Ramos (cell line): ENCODE measurements around the gene NPEPPS.
"Not testable (repeated sequence)": the region's sequence is repeated elsewhere in the genome, so short reads cannot be mapped to it uniquely, and the experiment has no call there.

ENCODE experiments used
- in situ Hi-C: fragments of 300-500 bp; cut with MboI; formaldehyde crosslinking; loops from one replicate; pipeline ENCODE4 v1.14.3; 2022; ENCODE audit warnings: low sequenced_read_pairs; ENCODE audit not compliant: unreplicated experiment

The NPEPPS gene

GRCh38 chr17:47556108-47556507, 25.2 kb downstream of the NPEPPS start:
- in situ Hi-C loops: not testable (repeated sequence)

GRCh38 chr17:47560517-47561043, 29.7 kb downstream of the NPEPPS start:
- in situ Hi-C loops: not testable (repeated sequence)

GRCh38 chr17:47561698-47562405, 30.9 kb downstream of the NPEPPS start:
- in situ Hi-C loops: not testable (repeated sequence)

- in situ Hi-C loops: not testable (repeated sequence)
These were observed 31.4 kb downstream of the NPEPPS start for GRCh38 chr17:47562406-47562705.

GRCh38 chr17:47567261-47567660, 36.4 kb downstream of the NPEPPS start:
- in situ Hi-C loops: not testable (repeated sequence)

- in situ Hi-C loops: not testable (repeated sequence)
These were observed 41.7 kb downstream of the NPEPPS start for GRCh38 chr17:47572561-47572960.

GRCh38 chr17:47582416-47582815, 51.5 kb downstream of the NPEPPS start:
- in situ Hi-C loops: not testable (repeated sequence)

- in situ Hi-C loops: not testable (repeated sequence)
These were observed 55.6 kb downstream of the NPEPPS start for GRCh38 chr17:47586378-47587055.

- in situ Hi-C loops: not testable (repeated sequence)
These were observed 62.6 kb downstream of the NPEPPS start for GRCh38 chr17:47593522-47593921.

GRCh38 chr17:47603830-47604597, 73.1 kb downstream of the NPEPPS start:
- in situ Hi-C loops: no loop called here

- in situ Hi-C loops: no loop called here
These were observed 73.7 kb downstream of the NPEPPS start for GRCh38 chr17:47604598-47604927.

GRCh38 chr17:47605011-47605410, 74.1 kb downstream of the NPEPPS start:
- in situ Hi-C loops: no loop called here

- in situ Hi-C loops: no loop called here
These were observed 76.6 kb downstream of the NPEPPS start for GRCh38 chr17:47607481-47607880.

- in situ Hi-C loops: loop anchor here (5.0 to 10.0 kb wide), 2 partner anchors 247 to 384 kb away; no protein-coding TSS in a partner anchor
These were observed 80.8 kb downstream of the NPEPPS start for GRCh38 chr17:47611372-47612350.

GRCh38 chr17:47615766-47616424, 85.0 kb downstream of the NPEPPS start:
- in situ Hi-C loops: loop anchor here (10.0 kb wide), 1 partner anchor 251 kb away; no protein-coding TSS in a partner anchor

GRCh38 chr17:47618410-47618809, 87.5 kb downstream of the NPEPPS start:
- in situ Hi-C loops: loop anchor here (10.0 kb wide), 1 partner anchor 254 kb away; no protein-coding TSS in a partner anchor

- in situ Hi-C loops: no loop called here
These were observed 89.8 kb downstream of the NPEPPS start for GRCh38 chr17:47620503-47621245.
